Coronary artery (tissue), 2 donors: ENCODE data around the gene CNP.

ENCODE experiments used
- DNase-seq: peaks from one replicate; pipeline ENCODE4 v3.0.0-alpha.2; 2017; ENCODE audit warnings: low spot score
- H3K27ac ChIP-seq, 2 donors: fragments of 200-600 bp; sonication (generic); one replicate each; pipeline ENCODE4 v1.5.1; 2016 to 2019
- H3K4me3 ChIP-seq: fragments of 200-600 bp; sonication (generic); 2 replicates; pipeline ENCODE4 v1.5.1; 2016; ENCODE audit warnings: mild to moderate bottlenecking, moderate library complexity
- TF ChIP-seq, protein P1 (sequence below): fragments of 200-600 bp; sonication (generic); IDR thresholded peaks from one replicate; pipeline ENCODE4 v1.5.1; 2019; ENCODE audit warnings: antibody characterized with exemption

CNP gene

DNA sequence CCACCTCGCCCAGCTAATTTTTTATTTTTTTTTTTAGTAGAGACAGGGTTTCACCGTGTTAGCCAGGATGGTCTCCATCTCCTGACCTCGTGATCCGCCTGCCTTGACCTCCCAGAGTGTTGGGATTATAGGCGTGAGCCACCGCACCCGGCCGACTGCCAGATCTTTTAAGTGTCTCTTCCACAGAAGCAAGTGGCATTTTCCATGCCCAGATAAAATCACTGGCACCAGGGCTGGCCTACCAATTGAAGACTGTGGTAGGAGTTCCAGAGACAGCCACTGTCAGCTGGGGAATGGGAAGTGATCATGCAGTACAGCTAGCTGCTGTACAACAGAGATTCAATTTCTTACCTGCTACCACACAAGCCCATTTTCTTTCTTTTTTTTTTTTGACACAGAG lies 17.9 kb downstream of the CNP start:
- H3K27ac ChIP-seq: no peak overlapping the region
- TF ChIP-seq, protein P1, sequence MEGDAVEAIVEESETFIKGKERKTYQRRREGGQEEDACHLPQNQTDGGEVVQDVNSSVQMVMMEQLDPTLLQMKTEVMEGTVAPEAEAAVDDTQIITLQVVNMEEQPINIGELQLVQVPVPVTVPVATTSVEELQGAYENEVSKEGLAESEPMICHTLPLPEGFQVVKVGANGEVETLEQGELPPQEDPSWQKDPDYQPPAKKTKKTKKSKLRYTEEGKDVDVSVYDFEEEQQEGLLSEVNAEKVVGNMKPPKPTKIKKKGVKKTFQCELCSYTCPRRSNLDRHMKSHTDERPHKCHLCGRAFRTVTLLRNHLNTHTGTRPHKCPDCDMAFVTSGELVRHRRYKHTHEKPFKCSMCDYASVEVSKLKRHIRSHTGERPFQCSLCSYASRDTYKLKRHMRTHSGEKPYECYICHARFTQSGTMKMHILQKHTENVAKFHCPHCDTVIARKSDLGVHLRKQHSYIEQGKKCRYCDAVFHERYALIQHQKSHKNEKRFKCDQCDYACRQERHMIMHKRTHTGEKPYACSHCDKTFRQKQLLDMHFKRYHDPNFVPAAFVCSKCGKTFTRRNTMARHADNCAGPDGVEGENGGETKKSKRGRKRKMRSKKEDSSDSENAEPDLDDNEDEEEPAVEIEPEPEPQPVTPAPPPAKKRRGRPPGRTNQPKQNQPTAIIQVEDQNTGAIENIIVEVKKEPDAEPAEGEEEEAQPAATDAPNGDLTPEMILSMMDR: no peak
- H3K4me3 ChIP-seq: no peak overlapping the region
- no peak for DNase-seq

DNA sequence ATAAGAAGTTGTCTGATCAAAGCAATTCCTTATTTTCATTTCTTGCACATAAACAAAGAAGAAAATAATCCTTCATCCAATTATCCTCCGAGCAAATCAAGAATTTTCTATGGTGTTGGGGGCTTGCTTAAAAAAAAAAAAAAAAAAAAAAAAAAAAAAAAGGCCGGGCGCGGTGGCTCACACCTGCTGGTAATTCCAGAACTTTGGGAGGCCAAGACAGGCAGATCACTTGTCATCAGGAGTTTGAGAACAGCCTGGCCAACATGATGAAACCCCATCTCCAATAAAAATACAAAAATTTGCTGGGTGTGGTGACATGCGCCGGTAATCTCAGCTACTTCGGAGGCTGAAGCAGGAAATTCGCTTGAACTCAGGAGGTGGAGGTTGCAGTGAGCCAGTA lies 19.3 kb downstream of the CNP start:
- no peak for DNase-seq
- Histone ChIP-seq H3K27ac (no peak overlapping the region), H3K4me3 (no peak overlapping the region)
- TF ChIP-seq, protein P1: no peak

DNA sequence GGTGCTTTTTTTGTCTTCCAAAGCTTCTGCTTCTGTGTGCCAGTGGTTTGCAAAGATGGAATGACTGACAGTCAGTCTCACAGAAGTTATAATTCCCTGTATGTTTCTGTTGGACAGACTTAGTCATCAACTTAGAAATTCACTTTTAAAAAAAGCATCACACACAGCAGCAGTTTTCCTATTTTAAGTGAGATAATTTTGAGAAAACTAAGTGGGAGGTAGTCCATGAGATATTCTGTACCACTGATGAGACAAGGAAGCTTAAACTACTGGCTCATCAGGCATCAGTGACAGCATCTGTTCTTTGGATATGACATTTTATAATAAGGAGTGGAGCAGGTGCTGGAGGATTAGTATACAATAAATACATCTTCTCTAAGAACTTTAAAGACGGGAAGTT lies 20.0 kb downstream of the CNP start:
- DNase-seq: no peak

DNA sequence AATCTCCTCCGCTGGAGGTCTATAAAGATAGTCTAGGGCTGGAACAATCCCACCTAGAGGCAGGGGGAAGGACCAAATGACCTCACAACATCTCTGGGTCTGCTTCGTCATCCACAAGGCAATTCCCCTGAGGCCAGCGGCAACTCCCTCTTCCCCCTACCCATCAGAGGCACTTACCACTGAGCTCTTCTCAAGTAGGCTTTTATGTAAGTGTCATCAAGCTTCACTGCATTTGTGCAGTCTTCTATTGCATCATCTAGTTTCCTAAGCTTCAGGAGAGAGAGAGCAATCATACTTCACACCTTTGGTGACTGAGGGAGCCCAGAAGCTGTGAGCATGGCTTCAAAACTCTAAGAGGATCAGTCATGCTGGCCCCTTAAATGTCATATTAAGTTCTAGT lies 21.0 kb downstream of the CNP start:
- no peak overlapping the region for H3K27ac ChIP-seq
- TF ChIP-seq, protein P1: no peak
- H3K4me3 ChIP-seq: no peak overlapping the region
- no peak for DNase-seq

More for the DNA sequence above, 20.0 kb downstream of the CNP start:
- Histone ChIP-seq H3K4me3 (no peak overlapping the region), H3K27ac (no peak overlapping the region)
- TF ChIP-seq, protein P1: no peak

DNA sequence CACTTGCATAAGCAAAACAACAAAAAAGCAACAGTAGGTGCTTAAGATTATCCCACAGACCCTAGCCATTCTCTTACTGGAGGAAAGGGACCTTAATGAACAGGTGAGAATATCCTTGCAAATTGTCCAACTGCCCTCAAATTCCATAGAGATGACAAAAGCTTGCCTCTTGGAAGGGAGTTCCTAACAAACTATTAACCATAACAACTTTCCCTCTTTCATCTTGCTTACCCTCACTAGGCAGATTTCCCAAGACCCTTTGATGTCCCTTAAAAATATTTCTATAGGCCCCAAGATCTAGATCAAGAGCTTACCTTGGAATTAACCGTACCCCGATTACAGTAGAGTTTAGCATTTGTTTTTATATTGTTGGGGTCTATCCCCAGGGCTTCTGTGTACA lies 21.8 kb downstream of the CNP start:
- Histone ChIP-seq H3K4me3 (no peak overlapping the region), H3K27ac (no peak overlapping the region)
- TF ChIP-seq, protein P1: no peak
- no peak for DNase-seq

DNA sequence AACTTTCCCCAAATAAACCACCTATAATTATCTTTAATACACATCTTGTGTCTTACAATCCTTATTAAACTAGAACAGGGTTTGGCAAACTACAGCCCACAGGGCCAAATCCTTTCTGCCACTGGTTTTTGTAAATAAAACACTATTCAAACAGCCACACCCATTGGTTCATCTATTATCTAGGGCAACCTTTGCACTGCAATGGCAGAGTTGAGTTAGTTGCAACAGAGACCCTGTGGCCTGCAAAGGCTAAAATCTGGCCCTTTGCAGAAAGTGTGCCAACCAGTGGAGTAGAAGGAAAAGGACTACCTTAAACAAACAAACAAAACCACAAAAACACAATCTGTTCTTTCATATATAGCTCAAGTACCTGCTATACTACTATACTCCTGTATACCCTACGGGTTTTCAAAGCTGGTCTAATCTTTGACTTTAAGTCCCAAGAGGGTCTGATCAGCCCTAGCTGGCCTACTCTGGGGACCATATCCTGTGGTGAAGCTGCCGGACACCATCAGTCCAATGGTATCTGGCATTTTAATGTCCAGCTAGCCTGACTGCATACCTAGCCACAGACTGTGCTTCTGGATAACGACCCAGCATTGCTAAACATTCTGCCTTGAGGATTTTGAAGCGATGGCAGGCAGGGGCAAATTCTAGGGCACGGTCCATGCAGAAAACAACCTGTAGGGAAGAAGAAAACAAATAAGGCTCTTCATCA lies 23.3 kb downstream of the CNP start:
- DNase-seq: no peak
- no peak overlapping the region for H3K4me3 ChIP-seq
- TF ChIP-seq, protein P1: no peak
- no peak overlapping the region for H3K27ac ChIP-seq

DNA sequence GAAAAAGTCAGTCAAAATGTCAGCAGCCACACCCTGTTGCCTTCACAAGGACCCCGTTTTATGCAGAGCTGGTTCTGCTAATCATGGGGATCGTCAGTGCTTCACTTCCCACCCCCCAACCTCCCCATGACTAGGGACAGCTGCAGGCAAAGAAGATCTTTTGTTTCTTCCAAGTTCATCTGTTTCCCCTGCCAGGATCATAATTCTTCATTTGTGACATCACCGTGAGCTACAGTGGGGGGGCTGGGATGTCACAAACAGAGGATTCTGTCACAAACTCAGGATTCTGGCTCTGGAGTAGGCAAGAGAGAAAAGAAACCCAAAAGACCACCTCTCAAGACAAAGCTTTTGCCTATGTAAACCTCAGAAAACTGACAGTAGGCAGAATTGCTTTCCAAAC lies 26.0 kb downstream of the CNP start:
- no peak for DNase-seq
- Histone ChIP-seq H3K4me3 (no peak overlapping the region), H3K27ac (peak overlapping the region in 1 of 2 donors; percentile 22)
- TF ChIP-seq, protein P1: no peak
